Activated T-cell treated with anti-CD3 and anti-CD28 coated beads, Interleukin-2, amount 50 U/mL, for 48 hours (primary cell): Measurements from ENCODE around the gene HOMER2.
"Not testable (repeated sequence)": the region's sequence is repeated elsewhere in the genome, so short reads cannot be mapped to it uniquely, and the experiment has no call there.

ENCODE experiments used
- DNase-seq, 2 experiments: peaks; one replicate each; pipeline ENCODE4 v3.0.0-alpha.2; 2020

HOMER2 gene

GRCh38 chr15:82923744-82924143 lies 28.8 kb downstream of the HOMER2 start:
- DNase-seq: no peak

GRCh38 chr15:82922737-82923136 lies 29.8 kb downstream of the HOMER2 start:
- DNase-seq: no peak

DNA sequence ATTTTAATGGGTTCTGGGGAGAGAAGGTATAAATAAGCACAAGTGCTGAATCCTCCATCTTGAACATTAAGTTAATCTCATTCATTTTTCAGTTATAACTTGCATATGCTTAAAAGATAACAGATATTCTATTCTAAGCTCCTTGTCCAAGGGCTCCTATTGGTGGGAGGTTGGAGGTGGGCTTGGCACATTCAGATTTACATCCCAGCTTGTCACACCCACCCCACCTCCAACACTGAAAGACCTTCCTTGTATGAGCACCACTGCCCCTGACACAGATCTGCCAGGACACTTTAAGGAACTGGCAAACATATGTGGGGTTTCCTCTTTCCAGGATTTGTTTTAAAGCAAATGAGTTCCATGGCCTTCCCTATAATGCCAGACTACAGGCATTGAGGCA lies 30.6 kb downstream of the HOMER2 start:
- DNase-seq: no peak

GRCh38 chr15:82921242-82921641 lies 31.3 kb downstream of the HOMER2 start:
- DNase-seq: no peak

DNA sequence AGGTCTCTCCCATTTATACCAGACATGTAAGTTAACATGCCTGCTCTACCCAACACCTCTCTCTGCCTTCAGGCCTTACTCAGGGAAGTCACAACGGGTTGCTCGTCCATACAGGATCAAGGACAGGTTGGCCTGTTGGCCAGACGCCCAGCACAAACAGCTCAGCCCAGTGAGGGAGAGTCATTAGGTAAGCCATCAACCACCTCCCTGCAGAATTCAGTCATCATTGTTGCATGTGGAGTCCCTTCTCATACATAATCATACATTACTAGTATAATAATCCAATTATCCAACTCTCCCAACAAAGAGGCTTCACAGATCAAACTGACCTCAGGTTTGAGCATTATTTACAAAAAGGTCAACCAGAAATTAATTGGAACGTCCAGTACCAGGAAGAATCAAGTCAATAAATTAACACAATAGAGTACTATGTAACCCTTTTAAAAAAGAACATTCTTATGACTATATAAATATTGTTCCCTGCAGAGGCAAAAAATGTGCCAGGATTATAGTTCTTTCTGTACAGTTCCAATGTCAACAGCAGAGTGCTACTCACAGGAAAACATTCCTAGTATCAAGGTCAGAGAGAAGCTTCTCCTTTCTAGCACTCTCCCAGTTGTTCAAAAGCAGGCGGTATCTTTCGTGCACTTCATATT lies 33.2 kb downstream of the HOMER2 start:
- DNase-seq: no peak

GRCh38 chr15:82918607-82919230 lies 33.8 kb downstream of the HOMER2 start:
- DNase-seq: no peak

GRCh38 chr15:82918162-82918561 lies 34.4 kb downstream of the HOMER2 start:
- no peak for DNase-seq

- DNase-seq: no peak
Measured at GRCh38 chr15:82917249-82917648, 35.3 kb downstream of the HOMER2 start.

DNA sequence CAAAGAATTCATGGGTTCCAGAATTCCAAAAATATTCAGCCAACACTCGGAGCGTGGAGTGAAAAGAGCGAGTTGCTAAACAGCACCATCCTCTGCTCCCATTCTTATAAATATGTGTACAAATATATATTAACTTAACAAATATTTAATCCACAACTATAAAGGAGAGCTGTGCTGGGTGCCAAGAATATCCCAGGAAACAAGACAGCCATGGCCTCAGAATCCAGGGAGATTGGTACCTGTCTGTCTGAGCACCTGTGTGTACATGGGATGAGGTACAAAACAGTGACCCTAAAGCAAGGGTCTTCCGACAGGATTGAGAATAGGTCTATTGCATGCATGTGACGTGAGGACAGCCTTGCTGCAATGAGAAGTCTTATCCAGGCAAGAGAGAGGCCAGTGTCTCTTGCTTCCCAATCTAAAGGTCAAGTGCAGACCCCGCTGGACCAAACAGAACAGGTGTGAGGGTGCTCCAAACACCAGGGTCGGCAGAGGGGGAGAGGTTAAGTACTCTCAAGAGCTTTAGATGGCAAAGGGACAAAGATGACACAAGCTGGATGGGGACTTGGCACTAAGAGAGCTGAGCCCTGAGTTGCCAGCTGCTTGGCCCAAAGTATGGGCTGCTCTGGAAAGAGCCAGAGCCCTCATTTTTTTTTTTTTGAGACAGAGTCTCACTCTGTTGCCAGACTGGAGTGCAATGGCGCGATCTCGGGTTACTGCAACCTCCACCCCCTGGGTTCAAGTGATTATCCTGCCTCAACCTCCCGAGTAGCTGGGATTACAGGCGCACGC lies 36.2 kb downstream of the HOMER2 start:
- no peak for DNase-seq

- DNase-seq: no peak
Measured at GRCh38 chr15:82914396-82914795, 38.1 kb downstream of the HOMER2 start.

DNA sequence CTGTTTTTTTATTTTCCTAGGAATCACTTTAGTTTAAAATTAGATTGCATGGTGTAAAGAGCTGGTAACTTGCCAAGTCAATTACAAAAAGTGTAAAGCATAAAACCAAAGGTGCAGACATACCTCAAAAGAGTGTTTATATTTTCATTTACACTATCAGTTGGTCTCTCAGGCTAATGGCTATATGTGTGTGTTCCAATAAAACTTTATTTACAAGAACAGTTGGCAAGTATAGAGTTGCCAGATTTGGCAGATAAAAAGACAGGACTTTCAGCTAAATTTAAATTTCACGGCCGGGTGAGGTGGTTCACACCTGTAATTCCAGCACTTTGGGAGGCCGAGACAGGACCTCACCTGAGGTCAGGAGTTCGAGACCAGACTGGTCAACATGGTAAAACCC lies 41.1 kb downstream of the HOMER2 start:
- DNase-seq: no peak

DNA sequence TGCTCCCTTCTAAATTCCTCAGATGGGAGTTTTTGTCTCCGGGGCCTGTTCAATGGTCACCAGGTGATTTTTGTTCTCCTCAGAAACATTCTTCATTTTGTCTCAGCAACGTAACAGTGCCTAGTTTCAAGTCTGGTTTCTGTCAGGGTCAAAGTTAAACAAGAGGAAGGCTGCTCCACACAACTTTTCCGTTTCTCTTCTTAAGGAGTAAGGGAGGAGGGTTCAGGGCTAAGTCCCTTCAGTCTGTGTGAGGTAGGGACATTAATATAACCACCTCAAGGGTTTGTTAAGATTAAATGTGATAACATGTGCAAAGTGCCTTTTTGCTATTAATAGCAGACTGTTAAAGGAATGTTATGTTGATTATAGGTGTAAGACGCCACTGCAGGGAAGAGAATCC lies 41.8 kb downstream of the HOMER2 start:
- no peak for DNase-seq

GRCh38 chr15:82909080-82909815 lies 43.3 kb downstream of the HOMER2 start:
- no peak for DNase-seq

DNA sequence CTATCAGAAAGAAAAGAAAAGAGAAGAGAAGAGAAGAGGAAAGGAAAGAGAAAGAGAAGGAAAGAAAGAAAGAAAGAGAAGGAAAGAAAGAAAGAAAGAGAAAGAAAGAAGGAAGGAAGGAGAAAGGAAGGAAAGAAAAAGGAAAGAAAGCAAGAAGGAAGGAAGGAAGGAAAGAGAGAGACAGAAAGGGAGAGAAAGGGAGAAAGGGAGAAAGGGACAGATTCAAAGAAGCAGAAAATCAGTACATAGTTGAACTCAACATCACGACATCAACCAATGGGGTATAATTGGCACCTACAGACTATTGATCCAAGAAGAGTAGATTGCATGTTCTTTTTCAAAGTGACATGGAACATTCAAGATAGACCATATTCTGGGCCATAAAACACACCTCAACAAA lies 45.2 kb downstream of the HOMER2 start:
- DNase-seq: no peak

- DNase-seq: no peak
Measured at GRCh38 chr15:82904574-82904973, 47.9 kb downstream of the HOMER2 start.

GRCh38 chr15:82903511-82903910 lies 49.0 kb downstream of the HOMER2 start:
- DNase-seq: no peak

DNA sequence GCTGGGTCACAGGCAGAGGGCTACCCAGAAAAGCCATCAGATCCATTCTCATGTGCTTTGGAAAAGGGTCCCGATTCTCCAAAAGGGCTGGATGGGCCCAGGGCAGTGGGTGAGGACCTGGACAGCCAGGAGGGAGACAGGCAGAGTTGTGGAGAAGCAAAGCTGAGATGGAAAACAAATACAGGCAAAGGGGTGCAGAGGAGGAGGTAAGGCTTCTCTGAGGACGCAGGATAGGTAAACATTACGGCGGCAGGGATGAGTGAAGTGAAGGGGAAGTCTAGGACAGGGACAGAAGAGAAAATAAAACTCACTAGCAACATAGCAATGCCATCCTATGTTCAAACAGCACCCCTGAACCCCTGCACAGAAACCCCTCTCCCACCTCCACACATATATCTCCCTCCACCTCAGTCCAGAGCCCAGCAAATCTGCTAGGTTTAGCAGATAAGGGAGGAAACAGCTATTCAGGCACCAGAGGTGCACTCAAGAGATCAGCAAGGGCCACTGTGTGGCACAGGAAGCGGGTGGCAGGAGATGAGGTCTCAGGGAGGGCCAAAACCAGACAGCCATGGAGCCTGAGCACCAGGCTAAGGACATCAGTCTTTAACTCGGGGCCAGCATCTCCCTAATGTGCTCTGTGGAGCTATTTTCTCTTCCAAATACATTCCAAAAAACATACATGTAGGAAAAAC lies 51.3 kb downstream of the HOMER2 start:
- DNase-seq: no peak

- DNase-seq: no peak
Measured at GRCh38 chr15:82900511-82901060, 51.9 kb downstream of the HOMER2 start.

- DNase-seq: no peak
Measured at GRCh38 chr15:82898961-82899360, 53.6 kb downstream of the HOMER2 start.

DNA sequence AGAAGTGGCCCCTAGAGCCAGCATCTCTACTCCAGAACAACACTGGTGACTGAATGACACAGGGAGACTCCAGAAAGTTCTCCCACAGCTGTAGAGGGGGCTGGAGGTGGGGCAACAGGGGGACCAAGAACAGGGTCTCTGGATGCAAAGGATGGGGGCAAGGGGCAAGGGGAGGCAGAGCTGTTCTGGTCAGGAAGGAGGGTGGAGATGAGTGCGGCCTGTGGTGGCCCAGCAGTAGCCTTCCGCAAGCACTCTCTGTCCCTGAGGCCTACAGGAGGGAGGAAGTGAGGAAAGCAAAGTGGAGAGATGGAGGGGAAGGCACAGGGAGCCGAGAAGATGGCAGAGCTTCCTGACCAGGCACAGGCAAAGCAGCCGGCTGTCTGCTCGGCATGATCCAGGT lies 56.5 kb downstream of the HOMER2 start:
- no peak for DNase-seq

DNA sequence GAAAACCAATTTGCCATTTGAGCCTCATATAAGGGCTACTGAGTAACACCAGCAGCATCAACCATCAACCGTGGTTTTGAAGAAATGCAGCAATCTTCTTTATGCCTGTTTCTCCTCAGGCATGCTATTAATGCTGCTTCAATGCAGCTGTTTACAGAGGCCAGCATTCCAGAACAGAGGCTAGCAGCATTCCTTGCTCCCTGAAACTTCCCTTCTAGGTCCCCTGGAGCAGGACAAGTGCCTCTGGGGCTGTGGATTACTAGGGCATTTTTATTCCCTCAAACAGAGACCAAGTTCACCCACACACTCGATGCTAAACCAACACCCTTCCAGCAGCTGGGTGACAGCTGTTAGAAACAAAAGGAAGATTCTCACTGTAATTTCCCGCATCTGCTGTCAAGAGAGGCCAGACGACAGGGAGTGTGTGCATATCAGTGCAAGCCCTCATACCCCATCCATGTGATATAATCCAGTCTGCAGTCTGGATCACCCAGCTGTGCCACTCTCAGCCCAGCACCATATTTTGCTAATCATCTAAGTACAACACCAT lies 57.5 kb downstream of the HOMER2 start:
- no peak for DNase-seq

GRCh38 chr15:82893473-82893872 lies 59.0 kb downstream of the HOMER2 start:
- not testable (repeated sequence) for DNase-seq
